Activated CD8-positive, alpha-beta memory T cell treated with anti-CD3 and anti-CD28 coated beads, Interleukin-2, amount 50 U/mL, for 48 hours (primary cell): ENCODE results near the gene AIM2.

Experiments used
- DNase-seq: peaks from one replicate; pipeline ENCODE4 v3.0.0-alpha.2; 2020

AIM2 gene

DNA sequence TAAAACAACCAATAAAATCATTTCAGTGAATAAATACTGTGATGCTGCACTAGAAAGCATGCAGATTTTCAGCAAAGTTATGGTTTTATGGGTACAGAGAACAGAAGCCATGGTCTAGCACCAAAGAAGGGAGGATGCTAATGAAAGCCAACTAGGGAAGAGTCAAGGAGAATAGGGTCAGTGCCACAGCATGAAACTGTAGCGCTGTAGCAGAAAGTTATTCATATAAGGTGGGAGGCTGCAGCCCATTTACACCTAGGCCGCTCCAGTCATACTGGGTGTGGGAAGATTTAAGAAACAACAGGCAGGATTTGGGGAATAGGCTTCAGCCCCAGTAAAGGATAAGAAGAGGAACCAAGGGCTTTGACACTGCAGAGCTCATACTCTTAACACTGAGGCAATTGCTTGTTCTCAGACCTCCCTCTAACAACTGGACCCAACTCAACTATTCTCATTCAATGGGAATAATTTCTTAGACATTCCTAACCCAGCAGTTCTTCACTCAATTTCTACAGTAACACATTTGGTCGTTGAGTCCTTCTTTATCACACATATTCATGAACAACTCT is 62.5 kb downstream of the AIM2 start:
- DNase-seq: no peak

DNA sequence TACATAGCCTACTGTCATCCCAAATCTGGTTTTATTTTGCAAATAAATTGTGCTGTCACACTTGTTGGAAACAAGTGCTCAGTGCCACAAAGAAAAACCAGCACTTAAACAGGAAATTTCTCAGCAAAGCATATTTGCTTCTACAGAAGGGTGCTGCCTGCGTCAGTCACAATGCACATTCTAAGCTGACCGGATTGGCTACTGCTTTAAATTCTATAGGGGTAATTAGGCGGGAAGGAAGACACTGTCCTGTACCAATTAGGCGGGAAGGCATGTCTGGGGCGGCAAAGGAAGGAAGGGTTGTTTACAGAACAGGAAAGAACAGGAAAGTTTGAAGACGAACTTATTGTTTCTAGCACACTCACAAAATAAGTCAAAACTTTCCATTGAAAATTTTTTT is 64.1 kb downstream of the AIM2 start:
- peak; percentile 71 for DNase-seq
